Peyer's patch (tissue), 4 donors: ENCODE measurements around the gene SLC6A11. TPM values are rescaled to one million over a fixed set of nuclear protein-coding genes. Genes with fewer than 3 reads are reported as not detected.

Experiments
- DNase-seq, 3 donors: peaks; one replicate each; pipeline ENCODE4 v3.0.0-alpha.2; 2017 to 2019
- H3K27ac ChIP-seq, 4 donors: fragments of 200-600 bp; sonication (generic); one replicate each; pipeline ENCODE4 v1.5.1; 2016 to 2019
- H3K27me3 ChIP-seq, 2 donors: fragments of 200-600 bp; sonication (generic); one replicate each; pipeline ENCODE4 v1.5.1; 2019
- H3K36me3 ChIP-seq, 3 donors: fragments of 200-600 bp; sonication (generic); one replicate each; pipeline ENCODE4 v1.5.1; 2016 to 2019
- H3K4me1 ChIP-seq, 4 donors: fragments of 200-600 bp; sonication (generic); one replicate each; pipeline ENCODE4 v1.5.1; 2016 to 2019
- H3K4me3 ChIP-seq, 4 donors: fragments of 200-600 bp; sonication (generic); 1 replicate in 3 of 4; 2 replicates in 1 of 4; pipeline ENCODE4 v1.5.1; 2016 to 2019; ENCODE audit warnings: mild to moderate bottlenecking in 1 of 4
- H3K9me3 ChIP-seq, 4 donors: fragments of 200-600 bp; sonication (generic); one replicate each; pipeline ENCODE4 v1.5.1; 2016 to 2019; ENCODE audit warnings: mild to moderate bottlenecking in 1 of 4
- POLR2A ChIP-seq, 2 donors: fragments of 450-650 bp; IDR thresholded peaks; one replicate each; pipeline ENCODE4 v1.5.1; 2017; ENCODE audit warnings: antibody characterized with exemption in 2 of 2, mild to moderate bottlenecking in 2 of 2, moderate library complexity in 2 of 2
- total RNA-seq, 4 donors: library from RNA; depleted of rRNA; stranded (reverse); fragments of >200 nt; gene quantifications; one replicate each; pipeline ENCODE4 v1.1.0, GENCODE V29; 2016
- TF ChIP-seq, protein P1 (sequence below), 6 experiments: fragments of 450-650 bp in 4 of 6; fragments of 200-600 bp in 2 of 6; sonication (generic) in 1 of 6; IDR thresholded peaks; one replicate each; pipeline ENCODE4 v1.5.1; 2017 to 2019; ENCODE audit warnings: antibody characterized with exemption in 6 of 6, mild to moderate bottlenecking in 3 of 6, moderate library complexity in 1 of 6

Gene SLC6A11
- total RNA-seq, 4 donors from 2014 or later, result not detected

DNA sequence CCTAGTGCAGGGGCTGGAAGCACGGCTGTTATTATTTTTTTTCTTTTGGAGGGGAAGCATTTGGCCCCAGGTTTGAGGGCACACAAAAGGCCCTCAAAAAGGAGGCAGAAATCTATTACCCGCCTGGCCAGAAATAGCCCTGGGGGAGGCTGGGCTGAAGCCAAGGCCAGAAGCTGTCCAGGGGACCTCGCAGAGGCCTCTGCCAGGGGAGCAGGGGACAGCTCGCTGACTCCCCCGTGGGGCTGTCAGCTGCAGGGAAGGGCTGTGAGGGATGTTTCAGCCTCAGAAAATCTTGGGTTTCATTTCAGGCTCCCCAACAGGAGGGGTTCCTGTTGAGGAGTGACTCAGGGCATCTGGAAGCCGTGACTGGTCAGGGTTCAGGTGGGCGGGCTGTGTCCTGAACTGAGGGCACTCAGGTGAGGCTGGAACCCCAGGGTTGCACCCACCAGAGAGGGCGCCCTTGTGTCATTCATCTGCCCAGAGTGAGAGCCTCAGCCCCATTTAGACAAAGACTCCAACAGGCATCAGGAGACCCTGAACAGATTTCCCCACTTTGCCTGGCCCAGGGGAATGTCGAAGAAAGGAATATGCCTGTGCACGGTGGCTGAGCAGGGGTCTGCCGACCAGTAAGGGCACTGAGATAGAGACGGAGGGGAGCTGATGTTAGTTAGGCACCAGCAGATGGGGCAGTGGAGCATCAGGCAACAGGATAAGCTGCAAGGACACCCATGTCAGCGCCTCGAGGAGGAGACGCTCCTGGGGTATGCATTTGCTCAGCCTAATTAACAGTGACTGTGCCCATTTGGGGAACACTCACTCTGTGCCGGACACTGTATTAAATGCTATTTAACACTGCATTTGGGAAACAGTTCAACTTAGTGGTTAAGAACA lies 43.5 kb upstream of the SLC6A11 start:
- no peaks in the 10 kb centered on the region for H3K4me1 ChIP-seq
- DNase-seq, result no peak
- no peaks in the 10 kb centered on the region for H3K36me3 ChIP-seq
- no peak overlapping the region for H3K4me3 ChIP-seq
- no peaks in the 10 kb centered on the region for H3K27me3 ChIP-seq
- H3K9me3 ChIP-seq, result peaks cover 0 to 5% (median 0%) of the 10 kb centered on the region in 4 donors
- TF ChIP-seq POLR2A (IDR thresholded peaks at IDR 0.05), result no peak
- TF ChIP-seq, protein P1, sequence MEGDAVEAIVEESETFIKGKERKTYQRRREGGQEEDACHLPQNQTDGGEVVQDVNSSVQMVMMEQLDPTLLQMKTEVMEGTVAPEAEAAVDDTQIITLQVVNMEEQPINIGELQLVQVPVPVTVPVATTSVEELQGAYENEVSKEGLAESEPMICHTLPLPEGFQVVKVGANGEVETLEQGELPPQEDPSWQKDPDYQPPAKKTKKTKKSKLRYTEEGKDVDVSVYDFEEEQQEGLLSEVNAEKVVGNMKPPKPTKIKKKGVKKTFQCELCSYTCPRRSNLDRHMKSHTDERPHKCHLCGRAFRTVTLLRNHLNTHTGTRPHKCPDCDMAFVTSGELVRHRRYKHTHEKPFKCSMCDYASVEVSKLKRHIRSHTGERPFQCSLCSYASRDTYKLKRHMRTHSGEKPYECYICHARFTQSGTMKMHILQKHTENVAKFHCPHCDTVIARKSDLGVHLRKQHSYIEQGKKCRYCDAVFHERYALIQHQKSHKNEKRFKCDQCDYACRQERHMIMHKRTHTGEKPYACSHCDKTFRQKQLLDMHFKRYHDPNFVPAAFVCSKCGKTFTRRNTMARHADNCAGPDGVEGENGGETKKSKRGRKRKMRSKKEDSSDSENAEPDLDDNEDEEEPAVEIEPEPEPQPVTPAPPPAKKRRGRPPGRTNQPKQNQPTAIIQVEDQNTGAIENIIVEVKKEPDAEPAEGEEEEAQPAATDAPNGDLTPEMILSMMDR (IDR thresholded peaks at IDR 0.05), result no peak
- H3K27ac ChIP-seq, result no peak overlapping the region

DNA sequence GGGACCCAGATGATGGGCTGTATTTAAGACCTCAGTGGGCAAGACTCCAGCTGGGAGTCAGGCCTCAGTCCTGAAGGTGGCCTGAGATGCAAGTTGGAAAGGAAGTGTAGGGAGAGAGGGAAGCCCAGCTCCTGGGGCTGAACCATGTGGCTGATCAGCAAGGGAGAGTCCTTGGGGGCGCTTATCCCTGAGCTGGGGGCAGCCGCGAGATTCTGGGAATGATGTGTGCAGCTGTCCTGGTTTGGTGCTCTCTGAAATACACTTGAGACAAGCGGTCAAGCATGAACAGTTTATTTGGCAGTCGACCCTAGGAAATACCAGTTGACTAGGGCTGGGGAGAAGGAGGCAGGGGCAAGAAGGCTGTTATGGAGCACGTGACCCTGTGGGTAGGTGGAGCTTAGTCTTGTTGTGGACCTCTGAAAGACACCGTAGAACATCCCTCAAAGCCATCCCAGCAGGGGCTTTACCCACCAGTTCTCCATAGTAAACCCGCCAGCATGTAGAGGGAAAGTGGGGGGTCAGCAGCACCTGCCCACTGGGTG lies 41.8 kb upstream of the SLC6A11 start:
- H3K9me3 ChIP-seq, result peaks cover 0 to 5% (median 0%) of the 10 kb centered on the region in 4 donors
- H3K27me3 ChIP-seq, result no peaks in the 10 kb centered on the region
- TF ChIP-seq, protein P1 (IDR thresholded peaks at IDR 0.05), result no peak
- TF ChIP-seq POLR2A (IDR thresholded peaks at IDR 0.05), result no peak
- H3K4me1 ChIP-seq, result no peaks in the 10 kb centered on the region
- no peak for DNase-seq
- no peaks in the 10 kb centered on the region for H3K36me3 ChIP-seq
- H3K27ac ChIP-seq, result no peak overlapping the region
- H3K4me3 ChIP-seq, result no peak overlapping the region

DNA sequence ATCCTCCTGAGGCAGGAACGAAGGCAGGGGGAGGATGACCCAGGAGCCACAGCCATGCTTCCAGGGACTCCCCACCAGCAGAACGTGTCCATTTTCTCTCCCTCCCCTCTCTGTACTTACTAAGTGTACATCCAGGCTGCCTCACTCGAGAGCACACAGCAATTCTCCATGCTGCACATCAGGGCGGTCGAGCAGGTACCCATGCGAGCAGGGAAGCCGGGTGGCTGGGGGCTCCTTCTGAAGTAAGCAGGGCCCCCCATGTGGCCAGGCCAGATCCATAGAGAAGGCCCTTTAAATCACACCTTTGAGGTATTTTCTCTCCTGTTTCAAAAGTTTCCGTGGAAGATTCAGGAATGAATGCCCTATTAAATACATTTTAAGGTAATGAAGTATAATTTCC lies 41.2 kb upstream of the SLC6A11 start:
- DNase-seq, result no peak

DNA sequence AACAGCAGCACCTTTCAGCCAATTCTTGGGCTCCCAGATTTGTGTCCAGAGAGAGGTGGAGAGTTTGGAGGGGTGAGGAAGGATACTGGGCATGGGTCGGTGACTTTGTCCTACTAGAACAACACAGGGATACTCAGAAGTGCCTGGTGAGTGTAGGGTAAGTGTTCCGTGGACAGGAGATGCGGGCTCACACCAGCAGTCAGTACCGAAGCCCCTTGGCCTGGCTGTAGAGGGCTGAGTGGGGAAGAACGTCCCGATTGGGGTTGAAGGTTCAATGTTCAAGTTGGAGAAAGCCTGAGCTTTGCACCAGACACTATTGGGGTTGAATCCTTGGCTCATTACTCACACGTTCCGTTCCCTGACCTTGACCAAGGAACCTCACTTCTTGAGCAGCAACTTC lies 40.8 kb upstream of the SLC6A11 start:
- Histone ChIP-seq H3K27me3 (no peaks in the 10 kb centered on the region), H3K36me3 (no peaks in the 10 kb centered on the region)

More for the DNA sequence above, 41.2 kb upstream of the SLC6A11 start:
- Histone ChIP-seq H3K27me3 (no peaks in the 10 kb centered on the region), H3K36me3 (no peaks in the 10 kb centered on the region), H3K27ac (no peak overlapping the region), H3K4me3 (no peak overlapping the region), H3K9me3 (peaks cover 0 to 5% (median 0%) of the 10 kb centered on the region in 4 donors), H3K4me1 (no peaks in the 10 kb centered on the region)
- TF ChIP-seq, protein P1 (IDR thresholded peaks at IDR 0.05), result no peak
- no peak for TF ChIP-seq POLR2A (IDR thresholded peaks at IDR 0.05)

DNA sequence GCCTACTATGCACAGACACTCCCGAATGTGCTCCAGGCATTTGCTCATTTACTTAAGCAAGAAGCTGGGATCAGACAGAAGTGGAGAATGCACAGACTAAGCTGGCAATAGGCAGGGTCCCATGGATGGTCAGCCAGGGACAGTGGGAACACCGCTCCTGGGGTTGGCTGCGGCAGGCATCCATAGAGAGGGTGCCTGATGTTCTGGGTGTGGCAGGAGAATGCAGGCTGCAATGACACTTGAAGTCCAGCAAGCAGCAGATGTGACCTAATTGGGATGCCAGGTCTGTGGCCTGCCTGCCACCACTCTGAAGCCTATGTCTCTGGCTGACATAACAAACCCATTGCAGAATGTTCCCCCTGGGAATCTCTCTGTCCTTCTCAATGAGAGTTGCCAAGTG lies 40.2 kb upstream of the SLC6A11 start:
- Histone ChIP-seq H3K9me3 (peaks cover 0 to 5% (median 0%) of the 10 kb centered on the region in 4 donors), H3K27me3 (no peaks in the 10 kb centered on the region), H3K4me1 (no peaks in the 10 kb centered on the region), H3K27ac (no peak overlapping the region), H3K36me3 (no peaks in the 10 kb centered on the region), H3K4me3 (no peak overlapping the region)
- no peak for DNase-seq
- no peak for TF ChIP-seq POLR2A (IDR thresholded peaks at IDR 0.05)
- TF ChIP-seq, protein P1 (IDR thresholded peaks at IDR 0.05), result no peak

More for the DNA sequence above, 40.8 kb upstream of the SLC6A11 start:
- TF ChIP-seq, protein P1 (IDR thresholded peaks at IDR 0.05), result no peak
- TF ChIP-seq POLR2A (IDR thresholded peaks at IDR 0.05), result no peak
- Histone ChIP-seq H3K27ac (no peak overlapping the region), H3K4me1 (no peaks in the 10 kb centered on the region), H3K9me3 (peaks cover 0 to 5% (median 0%) of the 10 kb centered on the region in 4 donors), H3K4me3 (no peak overlapping the region)
- DNase-seq, result no peak
